ENCODE data around the gene CFAP45. TPM values are rescaled to one million over a fixed set of nuclear protein-coding genes. Genes with fewer than 3 reads are reported as not detected.

Gene CFAP45
- total RNA-seq, 1 experiment from 2014 or later: 9.3 TPM

DNA sequence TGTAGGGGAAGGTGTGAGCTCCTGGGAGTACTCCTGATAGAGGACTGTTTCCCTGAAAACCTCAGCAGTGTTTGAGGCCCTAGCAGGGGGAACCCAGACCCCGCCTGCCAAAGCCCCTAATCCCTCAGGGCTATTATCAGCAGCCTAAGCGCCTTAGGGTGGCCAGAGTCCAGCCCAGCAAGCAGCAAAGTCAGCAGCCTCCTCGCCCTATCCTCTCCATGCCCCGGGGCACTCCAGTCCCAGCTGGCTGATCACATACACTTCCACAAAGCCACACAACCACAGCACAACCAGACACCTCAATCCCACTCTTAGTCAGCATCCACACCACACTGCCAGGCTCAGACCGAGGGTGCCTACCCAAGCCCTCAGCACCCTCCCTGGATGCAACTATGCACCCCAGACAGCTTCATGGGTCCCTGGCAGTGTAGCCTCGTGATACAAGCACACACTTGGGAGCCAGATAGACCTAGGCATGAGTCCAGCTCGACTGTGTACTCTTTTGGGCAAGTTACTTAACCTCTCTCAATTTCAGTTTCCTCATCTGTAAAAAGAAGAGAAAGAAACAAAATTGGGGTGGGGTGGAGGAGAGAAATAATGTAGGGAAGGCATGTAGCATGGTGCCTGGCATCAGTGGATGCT lies 38.4 kb upstream of the CFAP45 start:
- H3K4me2 ChIP-seq: peak overlapping the region; percentile 86
- H2AFZ ChIP-seq: no peak overlapping the region
- no peak overlapping the region for H3K27ac ChIP-seq
- peaks cover 32% of the 10 kb centered on the region for H3K4me1 ChIP-seq (replicated peaks; ENCODE audit: insufficient read depth)
- ChIA-PET CTCF (interaction anchor here (2.1 kb wide), 1 partner anchor 68 kb away, joined by 12 read pairs; no protein-coding TSS in a partner anchor), POLR2A (ENCODE audit: unreplicated experiment) (no interaction called here)
- no peak overlapping the region for H3K4me3 ChIP-seq
- no peaks in the 10 kb centered on the region for H3K9me3 ChIP-seq (ENCODE audit: insufficient read depth, low read depth)
- TF ChIP-seq CTCF (conservative IDR thresholded peaks at IDR 0.05) (no peak), EZH2 (IDR thresholded peaks at IDR 0.05; ENCODE audit: low read depth) (no peak)
- no peaks in the 10 kb centered on the region for H4K20me1 ChIP-seq (ENCODE audit: insufficient read depth)
- H3F3A ChIP-seq (ENCODE audit: insufficient read depth, low read depth): peaks cover 12% of the 10 kb centered on the region; the same call in 1 of the 2 replicates
- peaks cover 1% of the 10 kb centered on the region; the same call in 1 of the 2 replicates for H3K79me2 ChIP-seq (ENCODE audit: low read depth)
- H3K36me3 ChIP-seq (ENCODE audit: low read depth): 0 out of 2 replicates have a peak, but pooled peaks cover 4% of the 10 kb centered on the region
- no peaks in the 10 kb centered on the region for H3K9me2 ChIP-seq (ENCODE audit: insufficient read depth)
- intact Hi-C loops (cut with micrococcal nuclease; ENCODE audit: unreplicated experiment): no loop called here
- DNase-seq: no peak
- no peaks in the 10 kb centered on the region for H3K27me3 ChIP-seq (ENCODE audit: insufficient read depth, low read depth)
- BruUV-seq (replicated peaks): no TSS peak

- Histone ChIP-seq H3K4me2 (peak overlapping the region; percentile 86), H3F3A (ENCODE audit: insufficient read depth, low read depth) (peaks cover 16% of the 10 kb centered on the region; the same call in 1 of the 2 replicates), H2AFZ (no peak overlapping the region), H3K79me2 (ENCODE audit: low read depth) (no peaks in the 10 kb centered on the region), H3K27me3 (ENCODE audit: insufficient read depth, low read depth) (no peaks in the 10 kb centered on the region), H3K4me3 (peak overlapping the region; percentile 35; the same call in 1 of the 2 replicates), H3K9me3 (ENCODE audit: insufficient read depth, low read depth) (no peaks in the 10 kb centered on the region), H4K20me1 (ENCODE audit: insufficient read depth) (no peaks in the 10 kb centered on the region), H3K9me2 (ENCODE audit: insufficient read depth) (no peaks in the 10 kb centered on the region), H3K36me3 (ENCODE audit: low read depth) (0 out of 2 replicates have a peak, but pooled peaks cover 4% of the 10 kb centered on the region), H3K4me1 (replicated peaks; ENCODE audit: insufficient read depth) (peaks cover 35% of the 10 kb centered on the region), H3K27ac (peak overlapping the region; percentile 56)
- no peak for TF ChIP-seq EZH2 (IDR thresholded peaks at IDR 0.05; ENCODE audit: low read depth)
- no peak for TF ChIP-seq CTCF (conservative IDR thresholded peaks at IDR 0.05)
- peak in 1 of 2 experiments; percentile 42 for DNase-seq
- ChIA-PET CTCF (interaction anchor here (0.6 to 1.9 kb wide), 2 partner anchors 28 to 71 kb away, joined by 3 to 9 read pairs; no protein-coding TSS in a partner anchor), POLR2A (ENCODE audit: unreplicated experiment) (interaction anchor here (0.6 to 0.7 kb wide), 2 partner anchors 22 to 45 kb away, joined by 5 read pairs; no protein-coding TSS in a partner anchor)
- intact Hi-C loops (cut with micrococcal nuclease; ENCODE audit: unreplicated experiment): loop anchor here (2.0 kb wide), 3 partner anchors 44 to 142 kb away; no protein-coding TSS in a partner anchor
- no TSS peak for BruUV-seq (replicated peaks)
Measured at GRCh38 chr1:159937054-159937750, 37.2 kb upstream of the CFAP45 start.

DNA sequence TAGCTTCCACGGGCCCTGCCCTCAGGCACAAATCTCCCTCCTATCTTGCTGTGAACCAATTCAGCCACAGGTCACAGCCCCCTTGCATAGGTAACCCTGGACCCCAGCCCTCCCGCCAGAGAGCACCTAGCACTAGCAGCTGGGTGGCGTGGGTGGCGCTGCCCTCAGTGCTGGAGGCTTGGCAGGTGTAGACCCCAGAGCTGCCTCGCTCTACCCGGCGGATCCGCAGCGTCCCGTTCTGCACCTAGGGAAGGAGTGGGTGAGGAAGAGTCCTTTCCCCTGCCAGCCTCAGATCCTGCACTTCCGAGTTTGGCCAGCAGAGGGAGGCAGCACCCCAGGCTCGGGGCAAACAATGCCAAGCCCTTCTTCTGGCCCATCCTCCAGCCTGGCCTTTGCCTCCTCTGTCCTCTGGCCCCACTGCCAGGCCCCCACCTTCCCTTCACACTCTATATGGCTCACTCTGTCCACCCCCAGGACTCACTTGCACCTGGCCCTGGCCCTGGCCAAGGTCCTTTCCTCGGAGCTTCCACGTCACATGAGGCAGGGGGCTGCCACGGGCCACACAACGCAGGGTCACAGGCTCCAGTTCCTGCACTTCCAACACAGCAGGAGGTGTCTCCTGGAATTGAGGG lies 36.4 kb upstream of the CFAP45 start:
- H4K20me1 ChIP-seq (ENCODE audit: insufficient read depth): no peaks in the 10 kb centered on the region
- CTCF ChIA-PET: interaction anchor here (0.6 to 1.9 kb wide), 3 partner anchors 29 to 71 kb away, joined by 3 to 9 read pairs (median 3); no protein-coding TSS in a partner anchor
- intact Hi-C loops (cut with micrococcal nuclease; ENCODE audit: unreplicated experiment): loop anchor here (1.0 to 2.0 kb wide), 4 partner anchors 44 to 142 kb away; no protein-coding TSS in a partner anchor
- H2AFZ ChIP-seq: no peak overlapping the region
- no peak overlapping the region for H3K4me3 ChIP-seq
- no peaks in the 10 kb centered on the region for H3K9me2 ChIP-seq (ENCODE audit: insufficient read depth)
- 0 out of 2 replicates have a peak, but pooled peaks cover 4% of the 10 kb centered on the region for H3K36me3 ChIP-seq (ENCODE audit: low read depth)
- H3F3A ChIP-seq (ENCODE audit: insufficient read depth, low read depth): peaks cover 16% of the 10 kb centered on the region; the same call in 1 of the 2 replicates
- peak overlapping the region; percentile 56; the same call in 1 of the 2 replicates for H3K27ac ChIP-seq
- no peaks in the 10 kb centered on the region for H3K79me2 ChIP-seq (ENCODE audit: low read depth)
- H3K4me2 ChIP-seq: peak overlapping the region; percentile 86
- no peak for TF ChIP-seq EZH2 (IDR thresholded peaks at IDR 0.05; ENCODE audit: low read depth)
- TF ChIP-seq CTCF (conservative IDR thresholded peaks at IDR 0.05): peak; percentile 95
- H3K4me1 ChIP-seq (replicated peaks; ENCODE audit: insufficient read depth): peaks cover 35% of the 10 kb centered on the region
- DNase-seq: peak in 1 of 2 experiments; percentile 82
- no peaks in the 10 kb centered on the region for H3K9me3 ChIP-seq (ENCODE audit: insufficient read depth, low read depth)
- no peaks in the 10 kb centered on the region for H3K27me3 ChIP-seq (ENCODE audit: insufficient read depth, low read depth)
- no TSS peak for BruUV-seq (replicated peaks)
- POLR2A ChIA-PET (ENCODE audit: unreplicated experiment): no interaction called here
